Measurements from ENCODE around the gene ZDHHC14.
A peak's percentile ranks its signal among the peaks of the same experiment; 100 is the strongest.

Gene ZDHHC14

DNA sequence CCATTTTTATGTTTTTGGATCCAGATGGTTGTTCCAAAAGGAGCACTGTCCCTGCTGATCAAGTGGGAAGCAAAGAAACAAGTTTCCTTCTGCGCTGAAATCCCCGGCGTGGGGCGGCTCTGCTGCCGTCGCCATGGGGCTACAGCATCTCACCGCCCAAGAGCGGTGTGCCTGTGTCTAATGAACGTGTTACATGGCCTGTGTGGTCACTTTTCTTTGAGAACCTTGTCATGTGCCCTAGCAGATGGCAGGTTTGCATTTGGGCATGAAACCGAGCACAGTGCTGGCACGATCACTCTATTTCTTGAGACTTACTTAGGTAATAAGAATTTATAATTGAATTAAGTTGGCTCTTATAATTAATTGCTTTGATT lies 51.9 kb downstream of the ZDHHC14 start:
- DNase-seq (ENCODE audit: low spot score in 2 of 2) = no peak
- no peak overlapping the region for H3K4me3 Mint-ChIP-seq
- no peaks in the 10 kb centered on the region for H3K27me3 Mint-ChIP-seq
- peaks cover 34% of the 10 kb centered on the region for H3K4me1 Mint-ChIP-seq
- no peak overlapping the region for H3K27ac Mint-ChIP-seq
- H3K9me3 Mint-ChIP-seq = no peaks in the 10 kb centered on the region
- peaks cover 21% of the 10 kb centered on the region for H3K36me3 Mint-ChIP-seq
- ATAC-seq (ENCODE audit: low read depth) = no peak

DNA sequence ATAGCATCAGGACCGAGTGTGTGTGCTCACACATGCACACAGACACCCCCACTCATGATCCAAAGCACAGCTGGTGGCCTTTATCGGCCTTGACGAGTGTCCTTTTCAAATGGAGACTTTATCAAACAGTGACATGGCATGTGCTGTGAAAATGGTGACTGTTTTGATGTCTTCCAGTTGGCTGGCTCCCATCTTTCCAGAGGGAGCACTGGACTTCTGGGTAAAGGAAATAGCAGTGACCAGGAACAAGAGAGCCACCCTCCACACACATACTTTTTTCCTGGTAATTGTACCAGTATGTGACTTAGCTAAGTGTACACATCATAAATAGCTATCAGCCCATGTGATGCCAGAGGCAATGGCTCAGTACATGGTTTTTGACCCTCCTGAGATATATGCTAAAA lies 52.7 kb downstream of the ZDHHC14 start:
- no peaks in the 10 kb centered on the region for H3K9me3 Mint-ChIP-seq

DNA sequence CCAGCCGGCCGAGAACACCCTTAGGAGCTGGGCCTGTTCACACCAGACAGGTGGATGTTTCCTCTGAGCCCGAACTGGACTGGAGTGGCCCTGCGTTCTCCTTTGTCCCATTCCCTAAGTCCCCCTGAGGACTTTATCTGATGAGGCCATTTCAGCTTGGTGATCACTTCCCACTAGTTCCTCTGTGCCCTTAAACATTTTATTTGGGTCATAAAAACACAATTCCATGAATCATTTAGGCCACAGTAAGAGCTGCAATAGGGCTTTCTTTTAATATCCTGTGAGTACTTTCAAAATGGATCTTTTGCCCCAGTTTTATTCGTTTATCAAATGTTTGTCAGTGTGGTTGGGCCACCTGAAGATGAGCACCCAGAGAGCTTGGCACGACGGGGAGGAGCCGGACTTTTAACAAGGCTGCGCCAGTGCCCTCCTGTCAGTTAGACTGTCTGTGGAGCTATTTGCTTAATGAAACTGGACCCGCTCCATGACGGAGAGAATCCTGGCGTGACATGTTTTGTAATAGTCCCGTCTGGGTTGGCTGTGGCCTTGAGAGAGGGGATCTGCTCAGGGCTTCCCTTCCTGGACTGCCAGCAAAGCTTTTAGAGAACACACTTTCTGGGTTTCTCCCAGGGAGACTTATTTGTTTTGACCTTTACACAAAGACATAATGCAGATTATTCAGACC lies 53.5 kb downstream of the ZDHHC14 start:
- H3K9me3 Mint-ChIP-seq = no peaks in the 10 kb centered on the region
- peaks cover 26% of the 10 kb centered on the region for H3K4me1 Mint-ChIP-seq
- no peak overlapping the region for H3K4me3 Mint-ChIP-seq
- DNase-seq (ENCODE audit: low spot score in 2 of 2) = no peak
- no peak for ATAC-seq (ENCODE audit: low read depth)
- peaks cover 28% of the 10 kb centered on the region for H3K36me3 Mint-ChIP-seq
- H3K27me3 Mint-ChIP-seq = no peaks in the 10 kb centered on the region
- H3K27ac Mint-ChIP-seq = no peak overlapping the region

More for the DNA sequence above, 52.7 kb downstream of the ZDHHC14 start:
- no peak overlapping the region for H3K4me3 Mint-ChIP-seq
- DNase-seq (ENCODE audit: low spot score in 2 of 2) (no peak), ATAC-seq (ENCODE audit: low read depth) (no peak)
- H3K4me1 Mint-ChIP-seq = peaks cover 32% of the 10 kb centered on the region
- H3K36me3 Mint-ChIP-seq = peaks cover 25% of the 10 kb centered on the region
- no peak overlapping the region for H3K27ac Mint-ChIP-seq
- H3K27me3 Mint-ChIP-seq = no peaks in the 10 kb centered on the region

DNA sequence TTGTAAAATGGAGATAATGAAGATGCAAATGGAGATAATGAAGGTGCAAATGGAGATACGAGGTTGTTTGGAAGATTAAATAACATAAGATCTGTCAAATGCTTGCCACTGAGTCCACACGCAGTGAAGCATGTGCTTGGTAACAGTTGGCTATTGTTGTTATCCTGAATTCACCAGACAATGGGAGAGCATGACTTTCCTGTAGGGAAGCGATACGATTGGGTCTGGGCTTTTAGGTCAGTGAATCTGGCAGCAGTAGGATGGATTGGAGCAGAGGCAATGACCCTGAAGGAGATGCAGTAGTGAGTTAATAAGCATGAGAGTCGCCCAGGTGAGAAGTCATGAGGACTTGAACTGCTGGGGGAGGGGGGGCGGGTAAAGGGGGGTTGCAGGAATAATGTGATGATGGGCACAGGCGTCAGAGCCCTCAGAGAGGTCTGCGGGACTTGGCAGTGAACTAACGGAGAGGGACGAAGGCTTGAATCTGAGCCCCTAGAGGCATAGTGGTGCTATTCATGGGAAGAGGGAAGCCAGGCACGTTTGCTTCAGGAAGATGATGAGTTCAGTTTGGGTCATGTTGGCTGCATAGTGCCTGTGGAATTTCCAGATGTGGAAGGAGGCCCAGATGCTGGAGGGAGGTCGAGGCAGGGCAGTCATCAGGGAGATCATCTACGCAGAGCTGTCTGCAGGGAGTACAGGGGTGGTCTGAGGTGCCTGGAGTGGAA lies 55.4 kb downstream of the ZDHHC14 start:
- H3K9me3 Mint-ChIP-seq = no peaks in the 10 kb centered on the region
- peaks cover 14% of the 10 kb centered on the region for H3K4me1 Mint-ChIP-seq
- H3K4me3 Mint-ChIP-seq = no peak overlapping the region
- H3K27ac Mint-ChIP-seq = peak overlapping the region; percentile 59
- no peak for DNase-seq (ENCODE audit: low spot score in 2 of 2)
- no peaks in the 10 kb centered on the region for H3K27me3 Mint-ChIP-seq
- no peak for ATAC-seq (ENCODE audit: low read depth)
- H3K36me3 Mint-ChIP-seq = peaks cover 32% of the 10 kb centered on the region

- no peaks in the 10 kb centered on the region for H3K27me3 Mint-ChIP-seq
- H3K4me1 Mint-ChIP-seq = peaks cover 14% of the 10 kb centered on the region
- H3K36me3 Mint-ChIP-seq = peaks cover 32% of the 10 kb centered on the region
- H3K9me3 Mint-ChIP-seq = no peaks in the 10 kb centered on the region
- no peak overlapping the region for H3K4me3 Mint-ChIP-seq
- no peak for ATAC-seq (ENCODE audit: low read depth)
- peak overlapping the region; percentile 59 for H3K27ac Mint-ChIP-seq
- DNase-seq (ENCODE audit: low spot score in 2 of 2) = no peak
Observed at GRCh38 chr6:157436944-157437336, 56.0 kb downstream of the ZDHHC14 start.

DNA sequence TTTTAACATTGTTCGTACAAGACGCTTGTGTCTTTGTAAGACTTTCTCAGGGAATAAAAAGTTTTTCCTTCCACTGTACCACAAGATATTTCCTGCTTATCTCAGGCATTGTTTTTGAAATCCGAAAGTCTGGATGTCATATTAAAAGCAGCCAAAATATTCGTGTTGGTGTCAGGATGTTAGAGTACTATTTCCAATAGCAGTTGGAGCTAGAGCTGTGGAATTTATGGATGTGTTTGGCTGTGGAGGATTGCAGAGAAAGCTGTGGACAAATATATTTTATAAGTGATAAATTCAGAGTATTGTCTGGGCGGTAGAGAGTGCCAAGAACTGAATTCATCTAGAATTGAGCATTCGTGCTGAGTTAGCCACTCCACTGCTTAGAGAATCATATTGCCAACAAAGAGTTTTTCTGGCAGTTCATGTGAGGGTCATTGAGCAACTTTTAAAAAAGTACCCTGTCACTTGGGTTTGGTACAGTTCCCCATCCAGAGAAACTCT lies 57.7 kb downstream of the ZDHHC14 start:
- Mint-ChIP-seq H3K27me3 (no peaks in the 10 kb centered on the region), H3K36me3 (peaks cover 33% of the 10 kb centered on the region), H3K4me3 (no peak overlapping the region), H3K4me1 (peaks cover 16% of the 10 kb centered on the region), H3K9me3 (peaks cover 3% of the 10 kb centered on the region), H3K27ac (peak overlapping the region; percentile 74)
- DNase-seq (ENCODE audit: low spot score in 2 of 2) = no peak
- ATAC-seq (ENCODE audit: low read depth) = no peak

- no peak overlapping the region for H3K4me3 Mint-ChIP-seq
- H3K4me1 Mint-ChIP-seq = peaks cover 21% of the 10 kb centered on the region
- no peak overlapping the region for H3K27ac Mint-ChIP-seq
- no peak for DNase-seq (ENCODE audit: low spot score in 2 of 2)
- peaks cover 33% of the 10 kb centered on the region for H3K36me3 Mint-ChIP-seq
- no peak for ATAC-seq (ENCODE audit: low read depth)
- no peaks in the 10 kb centered on the region for H3K27me3 Mint-ChIP-seq
- H3K9me3 Mint-ChIP-seq = peaks cover 3% of the 10 kb centered on the region
Observed at GRCh38 chr6:157440171-157440570, 59.2 kb downstream of the ZDHHC14 start.

DNA sequence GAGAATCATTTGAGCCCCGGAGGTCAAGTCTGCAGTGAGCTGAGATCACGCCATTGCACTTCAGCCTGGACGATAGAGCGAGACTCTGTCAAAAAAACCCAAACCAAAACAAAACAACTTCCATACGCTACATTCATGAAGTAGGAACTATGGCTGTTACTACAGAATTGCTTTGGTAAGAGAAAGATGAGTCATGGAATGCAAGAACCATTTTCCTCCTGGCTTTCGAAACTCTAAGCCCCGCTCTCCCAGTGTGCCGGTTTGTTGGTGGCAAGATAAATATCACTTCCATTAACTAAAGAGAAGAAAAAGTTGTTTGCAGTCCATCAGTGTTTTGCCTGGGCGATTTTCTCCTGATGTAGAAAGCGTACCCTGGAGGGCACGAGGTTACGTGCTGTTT lies 61.3 kb downstream of the ZDHHC14 start:
- H3K36me3 Mint-ChIP-seq = peaks cover 23% of the 10 kb centered on the region
- H3K9me3 Mint-ChIP-seq = peaks cover 3% of the 10 kb centered on the region
- no peaks in the 10 kb centered on the region for H3K27me3 Mint-ChIP-seq
- no peak for ATAC-seq (ENCODE audit: low read depth)
- DNase-seq (ENCODE audit: low spot score in 2 of 2) = no peak
- no peak overlapping the region for H3K4me3 Mint-ChIP-seq
- peaks cover 11% of the 10 kb centered on the region for H3K4me1 Mint-ChIP-seq
- no peak overlapping the region for H3K27ac Mint-ChIP-seq

- Mint-ChIP-seq H3K9me3 (peaks cover 3% of the 10 kb centered on the region), H3K27me3 (no peaks in the 10 kb centered on the region), H3K27ac (peak overlapping the region; percentile 60), H3K4me1 (peaks cover 11% of the 10 kb centered on the region), H3K4me3 (no peak overlapping the region), H3K36me3 (peaks cover 21% of the 10 kb centered on the region)
- no peak for DNase-seq (ENCODE audit: low spot score in 2 of 2)
- no peak for ATAC-seq (ENCODE audit: low read depth)
Observed at GRCh38 chr6:157443066-157443800, 62.2 kb downstream of the ZDHHC14 start.

GRCh38 chr6:157445277-157446009 lies 64.5 kb downstream of the ZDHHC14 start:
- Mint-ChIP-seq H3K9me3 (peaks cover 3% of the 10 kb centered on the region), H3K36me3 (peaks cover 14% of the 10 kb centered on the region), H3K4me1 (peaks cover 14% of the 10 kb centered on the region), H3K27me3 (no peaks in the 10 kb centered on the region), H3K4me3 (no peak overlapping the region), H3K27ac (no peak overlapping the region)
- no peak for DNase-seq (ENCODE audit: low spot score in 2 of 2)
- ATAC-seq (ENCODE audit: low read depth) = no peak

DNA sequence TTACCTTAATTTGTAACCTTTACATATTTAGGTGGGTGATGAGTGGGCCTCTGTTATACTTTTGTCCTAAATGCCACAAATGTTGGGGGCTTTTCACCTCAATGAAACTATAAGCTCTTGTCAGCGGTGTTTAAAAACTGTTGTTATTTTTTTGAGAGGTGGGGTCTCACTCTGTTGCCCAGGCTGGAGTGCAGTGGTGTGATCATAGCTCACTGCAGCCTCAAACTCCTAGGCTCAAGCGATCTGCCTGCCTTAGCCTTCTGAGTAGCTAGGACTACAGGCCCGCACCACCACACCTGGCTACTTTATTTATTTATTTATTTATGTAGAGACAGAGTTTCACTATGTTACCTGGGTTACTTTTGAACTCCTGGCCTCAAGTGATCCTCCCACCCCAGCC lies 66.7 kb downstream of the ZDHHC14 start:
- Mint-ChIP-seq H3K27me3 (no peaks in the 10 kb centered on the region), H3K4me1 (peaks cover 14% of the 10 kb centered on the region), H3K4me3 (no peak overlapping the region), H3K27ac (peak overlapping the region; percentile 53), H3K36me3 (peaks cover 10% of the 10 kb centered on the region), H3K9me3 (peaks cover 3% of the 10 kb centered on the region)
- DNase-seq (ENCODE audit: low spot score in 2 of 2) (no peak), ATAC-seq (ENCODE audit: low read depth) (no peak)

GRCh38 chr6:157449610-157450009 lies 68.6 kb downstream of the ZDHHC14 start:
- no peaks in the 10 kb centered on the region for H3K27me3 Mint-ChIP-seq
- H3K4me3 Mint-ChIP-seq = no peak overlapping the region
- ATAC-seq (ENCODE audit: low read depth) = no peak
- no peaks in the 10 kb centered on the region for H3K9me3 Mint-ChIP-seq
- peaks cover 16% of the 10 kb centered on the region for H3K4me1 Mint-ChIP-seq
- H3K36me3 Mint-ChIP-seq = peaks cover 12% of the 10 kb centered on the region
- DNase-seq (ENCODE audit: low spot score in 2 of 2) = no peak
- peak overlapping the region; percentile 33 for H3K27ac Mint-ChIP-seq

DNA sequence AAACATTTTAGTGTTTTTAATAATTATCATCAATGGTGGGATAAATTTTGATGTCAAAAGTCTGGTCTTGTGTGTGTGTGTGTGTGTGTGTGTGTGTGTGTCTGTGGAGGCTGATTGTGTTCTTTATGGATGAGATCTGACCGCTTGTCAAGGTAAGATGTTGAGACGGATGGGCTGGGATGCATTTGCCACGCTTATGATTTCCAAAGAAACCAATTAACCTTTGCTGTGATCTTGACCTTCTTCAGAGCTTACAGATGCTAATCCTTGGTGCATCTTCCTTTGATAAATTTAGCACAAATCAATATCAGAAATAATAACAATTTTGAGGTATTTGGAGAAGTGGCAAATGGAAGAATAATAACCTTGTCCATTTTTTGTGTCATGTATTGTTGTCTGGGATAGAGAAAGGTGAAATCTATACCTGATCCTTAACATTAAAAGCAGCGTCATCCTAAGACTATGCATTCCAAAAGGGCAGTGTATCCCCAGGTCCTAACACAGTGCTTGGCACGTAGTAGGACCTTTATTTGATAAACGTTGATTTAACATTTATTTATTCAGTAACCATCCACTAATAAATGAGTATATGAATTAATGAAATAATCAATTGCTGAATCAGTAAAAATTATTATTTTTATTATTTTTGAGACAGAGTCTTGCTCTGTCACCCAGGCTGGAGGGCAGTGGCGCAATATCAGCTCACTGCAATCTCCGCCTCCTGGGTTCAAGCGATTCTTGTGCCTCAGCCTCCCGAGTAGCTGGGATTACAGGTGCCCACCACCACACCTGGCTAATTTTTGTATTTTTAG lies 70.1 kb downstream of the ZDHHC14 start:
- no peak for ATAC-seq (ENCODE audit: low read depth)
- no peaks in the 10 kb centered on the region for H3K27me3 Mint-ChIP-seq
- H3K36me3 Mint-ChIP-seq = peaks cover 13% of the 10 kb centered on the region
- H3K9me3 Mint-ChIP-seq = peaks cover under 1% of the 10 kb centered on the region
- DNase-seq (ENCODE audit: low spot score in 2 of 2) = no peak
- H3K4me3 Mint-ChIP-seq = no peak overlapping the region
- H3K27ac Mint-ChIP-seq = peak overlapping the region; percentile 29
- H3K4me1 Mint-ChIP-seq = peaks cover 23% of the 10 kb centered on the region
